Measurements from ENCODE around the gene SEH1L.

The SEH1L gene

GRCh38 chr18:13011719-13012118 lies 63.9 kb downstream of the SEH1L start:
- TF ChIP-seq CTCF (conservative IDR thresholded peaks at IDR 0.05; ENCODE audit: low read length), result no peak
- TF ChIP-seq EZH2phosphoT487 (IDR thresholded peaks at IDR 0.05; ENCODE audit: borderline replicate concordance), result no peak
- Histone ChIP-seq H3K79me2 (ENCODE audit: insufficient read depth, low read length) (peaks cover 14% of the 10 kb centered on the region; the same call in 1 of the 2 replicates), H4K20me1 (ENCODE audit: insufficient read depth, low read length, poor library complexity, severe bottlenecking) (peaks cover 3% of the 10 kb centered on the region), H3K36me3 (ENCODE audit: insufficient read depth, low read length) (peaks cover 94% of the 10 kb centered on the region), H3K9ac (ENCODE audit: low read depth, low read length, poor library complexity, severe bottlenecking) (no peak overlapping the region), H3K27me3 (ENCODE audit: insufficient read depth, low read length, poor library complexity, severe bottlenecking) (no peaks in the 10 kb centered on the region), H3K4me3 (ENCODE audit: low read length, poor library complexity, severe bottlenecking) (no peak overlapping the region), H3K9me3 (ENCODE audit: insufficient read depth, low read depth, low read length) (no peaks in the 10 kb centered on the region), H3F3A (ENCODE audit: low read depth) (no peaks in the 10 kb centered on the region), H2AFZ (ENCODE audit: low read length) (no peak overlapping the region), H3K4me1 (ENCODE audit: insufficient read depth, low read length, poor library complexity, severe bottlenecking) (no peaks in the 10 kb centered on the region), H3K4me2 (ENCODE audit: low read depth, low read length, poor library complexity, severe bottlenecking) (no peak overlapping the region), H3K9me2 (replicated peaks; ENCODE audit: low read depth, low read length) (no peaks in the 10 kb centered on the region)

GRCh38 chr18:13014232-13014631 lies 66.4 kb downstream of the SEH1L start:
- Histone ChIP-seq H3K4me1 (ENCODE audit: insufficient read depth, low read length, poor library complexity, severe bottlenecking) (no peaks in the 10 kb centered on the region), H3K79me2 (ENCODE audit: insufficient read depth, low read length) (no peaks in the 10 kb centered on the region), H3K9ac (ENCODE audit: low read depth, low read length, poor library complexity, severe bottlenecking) (no peak overlapping the region), H3K27me3 (ENCODE audit: insufficient read depth, low read length, poor library complexity, severe bottlenecking) (no peaks in the 10 kb centered on the region), H3K9me2 (replicated peaks; ENCODE audit: low read depth, low read length) (no peaks in the 10 kb centered on the region), H3K36me3 (ENCODE audit: insufficient read depth, low read length) (peaks cover 96% of the 10 kb centered on the region), H3K4me3 (ENCODE audit: low read length, poor library complexity, severe bottlenecking) (no peak overlapping the region), H3K4me2 (ENCODE audit: low read depth, low read length, poor library complexity, severe bottlenecking) (no peak overlapping the region), H2AFZ (ENCODE audit: low read length) (no peak overlapping the region), H3K9me3 (ENCODE audit: insufficient read depth, low read depth, low read length) (no peaks in the 10 kb centered on the region), H3F3A (ENCODE audit: low read depth) (no peaks in the 10 kb centered on the region), H4K20me1 (ENCODE audit: insufficient read depth, low read length, poor library complexity, severe bottlenecking) (no peaks in the 10 kb centered on the region)
- TF ChIP-seq EZH2phosphoT487 (IDR thresholded peaks at IDR 0.05; ENCODE audit: borderline replicate concordance) (no peak), CTCF (conservative IDR thresholded peaks at IDR 0.05; ENCODE audit: low read length) (no peak)

GRCh38 chr18:13014818-13015217 lies 67.0 kb downstream of the SEH1L start:
- Histone ChIP-seq H3F3A (ENCODE audit: low read depth) (no peaks in the 10 kb centered on the region), H4K20me1 (ENCODE audit: insufficient read depth, low read length, poor library complexity, severe bottlenecking) (no peaks in the 10 kb centered on the region), H3K9me2 (replicated peaks; ENCODE audit: low read depth, low read length) (no peaks in the 10 kb centered on the region), H2AFZ (ENCODE audit: low read length) (no peak overlapping the region), H3K4me1 (ENCODE audit: insufficient read depth, low read length, poor library complexity, severe bottlenecking) (no peaks in the 10 kb centered on the region), H3K79me2 (ENCODE audit: insufficient read depth, low read length) (no peaks in the 10 kb centered on the region), H3K4me2 (ENCODE audit: low read depth, low read length, poor library complexity, severe bottlenecking) (no peak overlapping the region), H3K9me3 (ENCODE audit: insufficient read depth, low read depth, low read length) (no peaks in the 10 kb centered on the region), H3K4me3 (ENCODE audit: low read length, poor library complexity, severe bottlenecking) (no peak overlapping the region), H3K36me3 (ENCODE audit: insufficient read depth, low read length) (peaks cover 94% of the 10 kb centered on the region), H3K27me3 (ENCODE audit: insufficient read depth, low read length, poor library complexity, severe bottlenecking) (no peaks in the 10 kb centered on the region), H3K9ac (ENCODE audit: low read depth, low read length, poor library complexity, severe bottlenecking) (no peak overlapping the region)
- TF ChIP-seq EZH2phosphoT487 (IDR thresholded peaks at IDR 0.05; ENCODE audit: borderline replicate concordance) (no peak), CTCF (conservative IDR thresholded peaks at IDR 0.05; ENCODE audit: low read length) (no peak)
